H9 (cell line): ENCODE measurements around the gene PI16. TPM values are rescaled to one million over a fixed set of nuclear protein-coding genes. Genes with fewer than 3 reads are reported as not detected.

Experiments
- DNase-seq: peaks from one replicate; pipeline ENCODE4 v3.0.0-alpha.2; 2017
- H2AFZ ChIP-seq: one replicate; pipeline ENCODE4 v1.6.1; 2013; ENCODE audit warnings: mild to moderate bottlenecking, low read length, control low read depth, moderate library complexity
- H2AK5ac ChIP-seq: 2 replicates; pipeline ENCODE4 v1.6.1; 2013; ENCODE audit warnings: low read length, control low read depth, mixed read lengths; ENCODE audit not compliant: insufficient read length
- H2BK120ac ChIP-seq: one replicate; pipeline ENCODE4 v1.6.1; 2013; ENCODE audit warnings: low read depth, mild to moderate bottlenecking, low read length, control low read depth, inconsistent platforms; ENCODE audit not compliant: poor library complexity, severe bottlenecking
- H2BK12ac ChIP-seq: 2 replicates; pipeline ENCODE4 v1.6.1; 2013; ENCODE audit warnings: low read length, control low read depth, mixed read lengths, low read depth; ENCODE audit not compliant: insufficient read length
- H2BK15ac ChIP-seq: 2 replicates; pipeline ENCODE4 v1.6.1; 2013; ENCODE audit warnings: low read depth, low read length, control low read depth
- H2BK20ac ChIP-seq: one replicate; pipeline ENCODE4 v1.6.1; 2013; ENCODE audit warnings: low read depth, mild to moderate bottlenecking, low read length, control low read depth, inconsistent platforms; ENCODE audit not compliant: poor library complexity, severe bottlenecking
- H2BK5ac ChIP-seq: 2 replicates; pipeline ENCODE4 v1.6.1; 2013; ENCODE audit warnings: low read length, control low read depth, mixed read lengths; ENCODE audit not compliant: insufficient read length
- H3K14ac ChIP-seq: 2 replicates; pipeline ENCODE4 v1.6.1; 2013; ENCODE audit warnings: low read length, control low read depth; ENCODE audit not compliant: insufficient read depth
- H3K18ac ChIP-seq: 2 replicates; pipeline ENCODE4 v1.6.1; 2013; ENCODE audit warnings: low read depth, mild to moderate bottlenecking, mixed read lengths, low read length, control low read depth; ENCODE audit not compliant: insufficient read length
- H3K23ac ChIP-seq: 2 replicates; pipeline ENCODE4 v1.6.1; 2013; ENCODE audit warnings: low read length, control low read depth, mixed read lengths, low read depth; ENCODE audit not compliant: insufficient read length
- H3K23me2 ChIP-seq: 2 replicates; pipeline ENCODE4 v1.6.1; 2013; ENCODE audit warnings: low read depth, mild to moderate bottlenecking, mixed read lengths, low read length, control low read depth; ENCODE audit not compliant: insufficient read length, poor library complexity, severe bottlenecking
- H3K27ac ChIP-seq: 2 replicates; pipeline ENCODE4 v1.5.1; 2013; ENCODE audit warnings: low read length, control low read depth, mixed read lengths, low read depth; ENCODE audit not compliant: insufficient read length
- H3K27me3 ChIP-seq: 2 replicates; pipeline ENCODE4 v1.6.1; 2013; ENCODE audit warnings: low read length, control low read depth, inconsistent platforms; ENCODE audit not compliant: insufficient read depth
- H3K4ac ChIP-seq: 2 replicates; pipeline ENCODE4 v1.6.1; 2013; ENCODE audit warnings: low read depth, mild to moderate bottlenecking, control low read depth, inconsistent platforms, low read length, moderate library complexity
- H3K4me1 ChIP-seq: 2 replicates; pipeline ENCODE4 v1.6.1; 2013; ENCODE audit warnings: low read length, control low read depth, inconsistent platforms; ENCODE audit not compliant: insufficient read depth
- H3K4me2 ChIP-seq: 2 replicates; pipeline ENCODE4 v1.6.1; 2013; ENCODE audit warnings: low read length, control low read depth, mixed read lengths; ENCODE audit not compliant: insufficient read length, insufficient read depth
- H3K56ac ChIP-seq: 2 replicates; pipeline ENCODE4 v1.6.1; 2013; ENCODE audit warnings: low read depth, mild to moderate bottlenecking, mixed read lengths, low read length, control low read depth; ENCODE audit not compliant: insufficient read length
- H3K79me1 ChIP-seq: 2 replicates; pipeline ENCODE4 v1.6.1; 2013; ENCODE audit warnings: low read depth, mild to moderate bottlenecking, moderate library complexity, low read length, control low read depth, inconsistent platforms; ENCODE audit not compliant: insufficient read depth, poor library complexity, severe bottlenecking
- H3K79me2 ChIP-seq: 2 replicates; pipeline ENCODE4 v1.6.1; 2013; ENCODE audit warnings: low read length, control low read depth, inconsistent platforms; ENCODE audit not compliant: insufficient read depth
- H3K9ac ChIP-seq: 2 replicates; pipeline ENCODE4 v1.6.1; 2013; ENCODE audit warnings: low read length, control low read depth, mixed read lengths; ENCODE audit not compliant: insufficient read length; ENCODE audit errors: extremely low read depth
- H3K9me3 ChIP-seq: one replicate; pipeline ENCODE4 v1.6.1; 2013; ENCODE audit warnings: low read depth, low read length, inconsistent platforms; ENCODE audit not compliant: control insufficient read depth
- H3T11ph ChIP-seq: one replicate; pipeline ENCODE4 v1.6.1; 2013; ENCODE audit warnings: mild to moderate bottlenecking, low read length, control low read depth, inconsistent platforms
- H4K20me1 ChIP-seq: one replicate; pipeline ENCODE4 v1.6.1; 2013; ENCODE audit not compliant: control insufficient read depth, insufficient read length, insufficient read depth
- H4K5ac ChIP-seq: 2 replicates; pipeline ENCODE4 v1.6.1; 2013; ENCODE audit warnings: low read depth, mild to moderate bottlenecking, mixed read lengths, low read length, control low read depth; ENCODE audit not compliant: insufficient read length
- H4K8ac ChIP-seq: replicated peaks from 2 replicates; pipeline ENCODE4 v1.6.1; 2013; ENCODE audit warnings: low read length, control low read depth, mixed read lengths, low read depth; ENCODE audit not compliant: insufficient read length
- H4K91ac ChIP-seq: 2 replicates; pipeline ENCODE4 v1.6.1; 2013; ENCODE audit warnings: low read depth, mild to moderate bottlenecking, moderate library complexity, mixed read lengths, low read length, control low read depth; ENCODE audit not compliant: insufficient read length
- H3K27ac Mint-ChIP-seq, 3 experiments: 2 replicates in 2 of 3; 3 replicates in 1 of 3; pipeline ENCODE4 v1.8.0; 2020 to 2021; ENCODE audit warnings: mixed read lengths in 3 of 3, mild to moderate bottlenecking in 1 of 3, moderate library complexity in 1 of 3
- H3K27me3 Mint-ChIP-seq: 2 replicates; pipeline ENCODE4 v1.8.0; 2021; ENCODE audit warnings: low read depth, mild to moderate bottlenecking, moderate library complexity, mixed read lengths
- H3K36me3 Mint-ChIP-seq, 3 experiments: 2 replicates in 2 of 3; 3 replicates in 1 of 3; pipeline ENCODE4 v1.8.0; 2020 to 2021; ENCODE audit warnings: low read depth in 3 of 3, mixed read lengths in 3 of 3; ENCODE audit not compliant: insufficient read depth in 1 of 3
- H3K4me1 Mint-ChIP-seq, 2 experiments: 2 replicates each; pipeline ENCODE4 v1.8.0; 2020; ENCODE audit warnings: mixed read lengths in 2 of 2
- H3K4me3 Mint-ChIP-seq, 2 experiments: 2 replicates in 1 of 2; 3 replicates in 1 of 2; pipeline ENCODE4 v1.8.0; 2020 to 2021; ENCODE audit warnings: mild to moderate bottlenecking in 2 of 2, mixed read lengths in 2 of 2, moderate library complexity in 1 of 2
- H3K9me3 Mint-ChIP-seq, 2 experiments: 2 replicates in 1 of 2; 3 replicates in 1 of 2; pipeline ENCODE4 v1.8.0; 2020; ENCODE audit warnings: mild to moderate bottlenecking in 2 of 2, mixed read lengths in 2 of 2, moderate library complexity in 1 of 2
- CTCF ChIP-seq: fragments of 200-600 bp; sonication (generic); conservative IDR thresholded peaks from 3 replicates; pipeline ENCODE4 v1.8.0; 2021; ENCODE audit warnings: antibody characterized with exemption, mild to moderate bottlenecking
- WGBS: extraction: QIAGEN DNeasy Blood & Tissue Kit; methylation state at CpG from one replicate; pipeline ENCODE4 v1.1.7; 2013; ENCODE audit warnings: missing lambda C conversion rate, low lambda C conversion rate, mixed read lengths; ENCODE audit not compliant: insufficient read length; ENCODE audit errors: extremely low coverage; 5-methylcytosine and 5-hydroxymethylcytosine counted together
- total RNA-seq: library from RNA; stranded (reverse); gene quantifications from 2 replicates; pipeline ENCODE4 v1.2.1, GENCODE V29; 2021

The PI16 gene
- total RNA-seq, 1 experiment from 2014 or later, result not detected

GRCh38 chr6:36977470-36977941 is 23.0 kb downstream of the PI16 start:
- Histone ChIP-seq H3K9me3 (no peaks in the 10 kb centered on the region), H3K23me2 (no peaks in the 10 kb centered on the region), H3K18ac (no peak overlapping the region), H4K5ac (no peak overlapping the region), H3K4me2 (no peak overlapping the region), H3K56ac (no peak overlapping the region), H4K91ac (no peak overlapping the region), H3K27ac (no peak overlapping the region), H2BK12ac (no peak overlapping the region), H3K79me1 (peaks cover 3% of the 10 kb centered on the region), H2BK15ac (no peak overlapping the region), H4K8ac (no peak overlapping the region), H3K9ac (no peak overlapping the region), H3K4me1 (peaks cover 5% of the 10 kb centered on the region; the same call in 1 of the 2 replicates), H3T11ph (no peak overlapping the region), H4K20me1 (no peaks in the 10 kb centered on the region), H3K14ac (no peak overlapping the region), H3K79me2 (peaks cover 18% of the 10 kb centered on the region; the same call in 1 of the 2 replicates), H3K27me3 (no peaks in the 10 kb centered on the region), H2AK5ac (no peak overlapping the region), H3K4ac (no peak overlapping the region), H2BK120ac (no peak overlapping the region), H2BK5ac (no peak overlapping the region), H3K23ac (no peak overlapping the region), H2AFZ (no peak overlapping the region), H2BK20ac (no peak overlapping the region)
- peak; percentile 71 for TF ChIP-seq CTCF
- no CpG with 5 or more reads among the region's 16 CpGs for WGBS
- DNase-seq, result peak; percentile 61
- Mint-ChIP-seq H3K4me3 (no peak overlapping the region), H3K27me3 (no peaks in the 10 kb centered on the region), H3K9me3 (no peaks in the 10 kb centered on the region), H3K27ac (no peak overlapping the region; a peak in 1 of 7 replicates), H3K36me3 (peaks cover 51 to 76% (median 68%) of the 10 kb centered on the region in 3 experiments; a peak in 6 of 7 replicates), H3K4me1 (peaks cover 25 to 28% of the 10 kb centered on the region in 2 experiments)
